ENCODE measurements around the gene IL1RN. TPM values are rescaled to one million over a fixed set of nuclear protein-coding genes. Genes with fewer than 3 reads are reported as not detected.

IL1RN gene
- total RNA-seq, 4 donors from 2014 or later = 129 to 147 (median 135) TPM

GRCh38 chr2:113105047-113105785, 22.2 kb upstream of the IL1RN start:
- 79% methylated on average over 6 of the region's 6 CpGs for WGBS
- H3K27ac ChIP-seq = no peak overlapping the region

GRCh38 chr2:113111121-113111520, 16.3 kb upstream of the IL1RN start:
- TF ChIP-seq CTCF (IDR thresholded peaks at IDR 0.05) = no peak
- TF ChIP-seq POLR2AphosphoS5 (IDR thresholded peaks at IDR 0.05) = no peak
- no peak for TF ChIP-seq EP300 (IDR thresholded peaks at IDR 0.05)
- no peak for TF ChIP-seq POLR2A (IDR thresholded peaks at IDR 0.05)
- no peaks in the 10 kb centered on the region for H3K36me3 ChIP-seq
- 70% methylated on average over 3 of the region's 3 CpGs for WGBS
- peaks cover 37% of the 10 kb centered on the region for H3K4me1 ChIP-seq
- H3K27ac ChIP-seq = peak overlapping the region; percentile 20
- no peak for DNase-seq (ENCODE audit: low spot score in 2 of 2)
- no peaks in the 10 kb centered on the region for H3K27me3 ChIP-seq
- H3K4me3 ChIP-seq = no peak overlapping the region
- H3K9me3 ChIP-seq = no peaks in the 10 kb centered on the region

More at GRCh38 chr2:113105047-113105785, 22.2 kb upstream of the IL1RN start:
- H3K4me3 ChIP-seq = no peak overlapping the region
- no peaks in the 10 kb centered on the region for H3K9me3 ChIP-seq
- DNase-seq (ENCODE audit: low spot score in 2 of 2) = no peak
- H3K4me1 ChIP-seq = no peaks in the 10 kb centered on the region
- H3K27me3 ChIP-seq = no peaks in the 10 kb centered on the region
- TF ChIP-seq POLR2AphosphoS5 (IDR thresholded peaks at IDR 0.05) (no peak), EP300 (IDR thresholded peaks at IDR 0.05) (no peak), CTCF (IDR thresholded peaks at IDR 0.05) (no peak), POLR2A (IDR thresholded peaks at IDR 0.05) (no peak)
- no peaks in the 10 kb centered on the region for H3K36me3 ChIP-seq

GRCh38 chr2:113111823-113112287, 15.5 kb upstream of the IL1RN start:
- H3K4me3 ChIP-seq = no peak overlapping the region
- peaks cover 45% of the 10 kb centered on the region for H3K4me1 ChIP-seq
- H3K27ac ChIP-seq = no peak overlapping the region
- DNase-seq (ENCODE audit: low spot score in 2 of 2) = no peak
- 58% methylated on average over 5 of the region's 6 CpGs for WGBS
- H3K27me3 ChIP-seq = no peaks in the 10 kb centered on the region
- H3K36me3 ChIP-seq = no peaks in the 10 kb centered on the region
- no peak for TF ChIP-seq CTCF (IDR thresholded peaks at IDR 0.05)
- no peaks in the 10 kb centered on the region for H3K9me3 ChIP-seq

- H3K27ac ChIP-seq = no peak overlapping the region
- H3K27me3 ChIP-seq = no peaks in the 10 kb centered on the region
- peaks cover 50% of the 10 kb centered on the region for H3K4me1 ChIP-seq
- TF ChIP-seq EP300 (IDR thresholded peaks at IDR 0.05) (no peak), POLR2AphosphoS5 (IDR thresholded peaks at IDR 0.05) (no peak), CTCF (IDR thresholded peaks at IDR 0.05) (no peak), POLR2A (IDR thresholded peaks at IDR 0.05) (no peak)
- 87% methylated on average over 8 of the region's 8 CpGs for WGBS
- no peak overlapping the region for H3K4me3 ChIP-seq
- H3K9me3 ChIP-seq = no peaks in the 10 kb centered on the region
- DNase-seq (ENCODE audit: low spot score in 2 of 2) = no peak
- no peaks in the 10 kb centered on the region for H3K36me3 ChIP-seq
Measured at GRCh38 chr2:113112441-113112840, 15.0 kb upstream of the IL1RN start.

GRCh38 chr2:113112871-113113270, 14.5 kb upstream of the IL1RN start:
- no peaks in the 10 kb centered on the region for H3K36me3 ChIP-seq
- no peak overlapping the region for H3K27ac ChIP-seq
- DNase-seq (ENCODE audit: low spot score in 2 of 2) = no peak
- H3K4me3 ChIP-seq = no peak overlapping the region
- H3K4me1 ChIP-seq = peaks cover 50% of the 10 kb centered on the region
- 91% methylated on average over 6 of the region's 6 CpGs for WGBS
- H3K27me3 ChIP-seq = no peaks in the 10 kb centered on the region
- TF ChIP-seq POLR2A (IDR thresholded peaks at IDR 0.05) (no peak), CTCF (IDR thresholded peaks at IDR 0.05) (no peak), EP300 (IDR thresholded peaks at IDR 0.05) (no peak), POLR2AphosphoS5 (IDR thresholded peaks at IDR 0.05) (no peak)
- no peaks in the 10 kb centered on the region for H3K9me3 ChIP-seq

All from suprapubic skin (tissue), 4 donors.